ENCODE data around the gene ARHGEF25.

Gene ARHGEF25

GRCh38 chr12:57620936-57621496 is 9.8 kb downstream of the ARHGEF25 start:
- FAIRE-seq: no peak
- no peak for DNase-seq (ENCODE audit: low spot score)

- DNase-seq (ENCODE audit: low spot score) (peak; percentile 72), FAIRE-seq (no peak)
Measured at GRCh38 chr12:57621497-57622292, 10.5 kb downstream of the ARHGEF25 start.

DNA sequence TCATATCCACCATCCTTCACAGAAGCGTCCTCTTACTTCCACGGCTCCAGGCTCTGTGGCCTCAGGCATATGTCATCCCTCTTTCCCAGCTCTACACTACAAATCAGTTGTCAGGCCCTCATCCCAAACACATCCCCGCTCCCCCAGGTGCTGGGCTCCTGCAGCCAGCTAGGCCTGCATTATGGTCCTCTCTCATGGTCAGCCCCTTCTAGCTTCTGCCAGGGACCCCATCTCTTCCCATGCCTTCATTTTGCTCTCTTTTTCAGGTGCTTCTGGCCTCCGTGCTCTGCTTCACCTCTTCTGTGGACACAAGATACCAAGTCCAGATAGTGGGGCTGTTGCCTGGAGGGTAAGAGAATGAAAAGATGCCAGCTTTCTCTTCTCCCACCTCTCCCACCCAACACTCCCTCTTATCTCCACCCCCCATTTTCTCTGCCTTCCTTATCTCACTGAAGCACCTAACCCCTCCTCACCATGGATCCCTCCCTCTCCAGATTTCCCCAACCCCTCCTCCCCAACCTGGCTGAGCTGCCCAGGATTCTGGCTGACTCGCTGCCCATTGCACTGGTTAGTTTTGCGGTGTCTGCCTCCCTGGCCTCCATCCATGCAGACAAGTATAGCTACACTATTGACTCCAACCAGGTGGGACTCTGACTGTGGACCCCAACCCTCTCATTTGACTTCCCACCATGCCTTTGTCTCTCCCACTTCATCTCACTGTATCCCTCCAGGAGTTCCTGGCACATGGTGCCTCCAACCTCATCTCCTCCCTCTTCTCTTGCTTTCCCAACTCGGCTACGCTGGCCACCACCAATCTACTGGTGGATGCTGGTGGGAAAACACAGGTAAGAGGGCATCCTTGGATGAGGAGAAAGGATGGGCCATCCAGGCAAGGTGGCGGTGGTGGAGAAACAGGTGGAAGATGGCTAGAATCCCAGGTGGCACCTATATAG is 11.3 kb downstream of the ARHGEF25 start:
- DNase-seq (ENCODE audit: low spot score) (no peak), FAIRE-seq (no peak)

DNA sequence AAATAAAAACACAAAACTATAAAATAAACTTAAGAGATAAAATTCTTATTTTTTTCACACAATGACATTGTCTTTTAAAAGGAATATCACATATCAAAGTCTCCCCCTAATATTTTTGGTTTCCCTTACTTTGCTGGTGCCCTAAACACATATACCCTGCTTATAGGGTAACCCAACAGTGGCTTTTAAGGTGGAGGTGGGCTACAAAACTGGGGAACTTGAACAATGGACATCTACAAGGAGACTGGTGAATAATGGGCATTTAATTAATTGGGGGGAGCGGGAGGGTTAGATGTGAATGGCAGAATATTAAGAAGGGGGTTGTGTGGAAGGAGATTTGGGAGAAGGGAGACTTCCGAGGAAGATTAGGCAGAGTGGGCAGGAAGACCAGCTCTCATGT is 12.2 kb downstream of the ARHGEF25 start:
- DNase-seq (ENCODE audit: low spot score) (no peak), FAIRE-seq (no peak)

DNA sequence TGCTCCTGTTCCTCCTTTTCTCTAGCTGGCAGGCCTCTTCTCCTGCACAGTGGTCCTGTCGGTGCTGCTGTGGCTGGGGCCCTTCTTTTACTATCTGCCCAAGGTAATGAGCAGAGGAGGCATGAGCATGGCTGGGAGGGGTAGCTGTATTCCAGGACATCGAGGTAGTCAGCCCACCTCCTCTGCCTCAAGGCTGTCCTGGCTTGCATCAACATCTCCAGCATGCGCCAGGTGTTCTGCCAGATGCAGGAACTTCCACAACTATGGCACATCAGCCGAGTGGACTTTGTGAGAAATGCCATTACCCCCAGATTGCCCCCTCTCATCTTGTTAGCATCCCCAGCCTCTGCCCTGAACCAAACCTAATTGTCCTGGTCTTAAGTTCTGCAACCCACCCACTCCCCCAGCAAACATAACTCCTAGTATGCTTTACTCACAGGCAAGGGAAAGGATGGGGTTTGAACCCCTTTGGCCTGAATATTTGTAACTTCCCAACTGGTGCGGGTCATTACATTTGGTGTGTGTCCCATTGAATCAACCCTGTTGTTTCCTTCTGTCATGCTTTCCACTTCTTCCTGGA is 12.7 kb downstream of the ARHGEF25 start:
- no peak for FAIRE-seq

GRCh38 chr12:57624441-57625220 is 13.4 kb downstream of the ARHGEF25 start:
- FAIRE-seq (no peak), DNase-seq (ENCODE audit: low spot score) (no peak)

More for the DNA sequence above, 12.7 kb downstream of the ARHGEF25 start:
- no peak for DNase-seq (ENCODE audit: low spot score)

DNA sequence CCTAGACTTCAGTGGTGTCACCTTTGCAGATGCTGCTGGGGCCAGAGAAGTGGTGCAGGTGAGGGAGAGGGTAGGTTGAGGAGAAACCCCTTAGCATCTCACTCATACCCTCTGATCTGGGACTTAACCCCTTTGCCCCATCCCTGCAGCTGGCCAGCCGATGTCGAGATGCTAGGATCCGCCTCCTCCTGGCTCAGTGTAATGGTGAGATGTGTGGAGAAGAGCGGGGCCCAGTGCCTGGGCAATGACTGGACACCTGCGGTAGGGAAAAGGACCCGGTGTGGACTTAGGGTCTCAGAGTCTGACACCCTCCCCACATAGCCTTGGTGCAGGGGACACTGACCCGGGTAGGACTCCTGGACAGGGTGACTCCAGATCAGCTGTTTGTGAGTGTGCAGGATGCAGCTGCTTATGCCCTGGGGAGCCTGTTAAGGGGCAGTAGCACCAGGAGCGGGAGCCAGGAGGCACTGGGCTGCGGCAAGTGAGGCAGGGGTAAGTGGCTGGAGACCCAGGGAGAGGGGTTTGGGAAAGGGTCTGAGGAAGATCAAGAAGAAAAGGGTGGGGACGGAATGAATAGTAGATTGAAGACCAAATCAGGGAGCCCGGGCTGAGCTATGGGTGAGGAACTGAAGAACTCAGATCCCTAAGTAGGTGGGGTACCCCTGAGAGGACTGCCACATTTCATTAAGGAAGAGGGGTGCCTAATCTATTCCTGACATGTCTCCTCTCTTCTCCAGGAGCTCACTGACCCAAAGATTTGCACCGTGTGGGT is 14.2 kb downstream of the ARHGEF25 start:
- no peak for FAIRE-seq

DNA sequence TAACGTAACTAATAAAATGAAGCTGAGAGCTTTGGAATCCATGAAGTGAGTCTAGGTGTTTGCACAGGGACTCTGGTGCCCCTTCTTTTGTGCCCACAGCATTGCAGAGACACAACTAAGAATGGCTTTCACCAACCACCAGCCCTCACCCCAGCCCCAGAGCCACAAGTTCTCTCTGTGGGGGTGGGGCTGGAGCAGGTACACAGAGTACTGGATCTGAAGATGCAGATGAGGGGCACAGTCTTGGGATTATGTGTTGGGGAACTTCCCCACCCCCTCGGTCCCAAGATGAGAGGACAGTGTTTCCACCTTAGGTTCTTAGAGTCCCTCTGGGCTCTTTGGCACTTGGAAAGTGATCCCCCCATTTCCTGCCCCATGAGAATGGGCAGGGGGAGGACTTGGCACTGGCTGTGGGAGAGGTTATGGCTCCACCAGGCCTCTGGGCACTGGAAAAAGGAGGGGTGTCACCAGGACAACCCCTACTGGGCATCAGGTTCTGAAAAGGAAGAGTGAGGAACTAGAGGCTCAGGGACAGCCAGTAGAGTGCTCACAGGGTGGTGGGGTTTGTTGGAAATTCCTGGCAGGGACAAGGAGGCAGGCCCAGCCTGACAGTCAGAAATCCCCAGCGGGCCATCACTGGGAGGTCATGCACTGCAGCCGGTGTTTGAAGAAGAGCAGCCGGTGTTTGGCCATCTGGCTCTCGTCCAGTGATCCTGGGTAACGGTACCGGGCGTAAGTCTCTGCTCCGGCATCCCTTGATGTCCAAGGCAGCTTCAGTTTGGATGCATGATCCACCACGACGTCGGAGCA is 15.1 kb downstream of the ARHGEF25 start:
- no peak for DNase-seq (ENCODE audit: low spot score)
- FAIRE-seq: no peak

More for the DNA sequence above, 14.2 kb downstream of the ARHGEF25 start:
- no peak for DNase-seq (ENCODE audit: low spot score)

DNA sequence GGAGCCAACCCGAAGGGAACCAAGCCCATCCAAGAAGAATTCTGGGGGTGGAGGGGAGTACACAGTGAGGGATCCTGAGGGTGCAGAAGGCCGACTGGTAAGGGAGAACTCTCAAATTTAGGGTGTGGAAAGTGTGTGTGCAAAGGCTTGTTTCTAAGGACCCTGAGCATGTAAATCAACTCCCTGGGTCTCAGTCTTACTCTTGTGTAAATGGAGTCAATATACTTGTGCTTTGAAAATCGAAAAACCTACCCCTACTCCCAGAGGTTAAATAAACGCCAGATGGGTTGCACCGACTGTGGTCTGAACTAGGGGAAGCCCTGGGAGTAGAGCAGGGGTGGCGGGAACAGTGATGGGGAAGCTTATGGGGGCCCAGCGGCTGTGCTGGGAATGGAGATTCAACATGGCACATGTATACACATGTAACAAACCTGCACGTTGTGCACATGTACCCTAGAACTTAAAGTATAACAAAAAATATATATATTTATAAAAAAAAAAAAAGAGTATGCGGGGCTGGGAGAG is 15.7 kb downstream of the ARHGEF25 start:
- FAIRE-seq: no peak
- no peak for DNase-seq (ENCODE audit: low spot score)

DNA sequence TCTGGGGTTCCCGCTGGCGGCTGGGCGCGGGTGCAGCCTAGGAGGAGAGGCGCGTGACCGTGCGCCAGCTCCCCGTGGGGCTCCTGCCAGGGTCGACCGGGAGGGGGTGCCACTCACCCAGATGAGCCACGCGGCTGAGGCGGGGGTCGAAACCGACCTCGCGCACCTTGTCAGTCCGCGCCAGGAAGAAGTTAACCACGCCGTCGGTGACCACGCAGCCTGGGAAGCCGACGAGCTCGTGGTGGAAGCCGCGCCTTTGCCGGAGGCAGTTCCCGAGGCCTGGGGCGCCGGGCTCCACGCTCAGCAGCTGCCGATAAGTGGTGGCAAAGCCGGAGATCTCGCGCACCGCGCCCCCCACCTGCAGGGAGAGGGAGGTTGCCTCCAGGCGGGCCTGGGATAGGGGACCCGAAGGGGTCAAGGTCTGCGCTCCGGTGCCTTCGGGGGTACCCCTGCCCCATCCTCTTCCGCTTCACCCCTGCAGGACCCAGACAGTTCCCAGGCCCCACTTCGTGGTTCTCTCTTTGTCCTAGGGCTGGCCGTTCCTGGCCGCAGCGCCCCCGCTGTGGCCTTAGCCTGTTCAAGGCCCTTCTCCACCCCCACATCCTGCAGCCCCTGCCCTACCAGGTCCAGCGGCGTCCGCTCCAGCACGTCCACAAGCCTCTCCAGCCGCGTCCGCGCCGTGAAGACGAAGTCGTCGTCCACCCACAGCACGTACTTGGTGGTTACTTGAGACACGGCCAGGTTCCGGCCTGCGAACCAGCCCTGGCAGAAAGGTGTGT is 16.5 kb downstream of the ARHGEF25 start:
- FAIRE-seq (no peak), DNase-seq (ENCODE audit: low spot score) (no peak)

GRCh38 chr12:57628280-57629191 is 17.3 kb downstream of the ARHGEF25 start:
- DNase-seq (ENCODE audit: low spot score) (no peak), FAIRE-seq (no peak)

GRCh38 chr12:57629897-57630471 is 18.7 kb downstream of the ARHGEF25 start:
- DNase-seq (ENCODE audit: low spot score): no peak
- FAIRE-seq: no peak

GRCh38 chr12:57630891-57631433 is 19.7 kb downstream of the ARHGEF25 start:
- FAIRE-seq: no peak
- no peak for DNase-seq (ENCODE audit: low spot score)

DNA sequence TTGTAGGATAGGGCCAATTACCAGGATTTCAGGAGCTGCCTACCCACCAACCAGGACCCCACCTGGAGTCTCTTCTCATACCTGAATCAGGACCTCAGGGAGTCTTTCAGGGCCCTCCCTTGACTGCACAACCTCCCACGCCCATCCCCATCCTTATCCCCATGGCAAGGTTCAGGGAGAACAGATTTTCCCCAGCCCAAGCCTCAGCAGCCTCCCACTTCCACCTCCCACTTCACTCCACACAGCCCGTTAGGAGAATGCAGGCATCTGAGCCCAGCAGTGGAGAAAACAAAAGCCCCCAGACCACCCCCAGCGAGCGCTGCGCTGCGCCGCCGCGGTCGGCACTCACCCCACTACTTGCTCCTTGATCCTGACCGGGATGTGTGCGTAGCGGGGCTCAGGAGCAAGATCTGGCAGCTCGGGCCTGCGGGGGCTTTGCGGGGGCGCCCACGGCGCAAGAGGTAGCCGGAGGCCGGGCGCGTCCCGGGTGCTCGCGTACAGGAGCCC is 20.4 kb downstream of the ARHGEF25 start:
- no peak for DNase-seq (ENCODE audit: low spot score)
- no peak for FAIRE-seq

GRCh38 chr12:57632073-57632957 is 21.1 kb downstream of the ARHGEF25 start:
- FAIRE-seq (no peak), DNase-seq (ENCODE audit: low spot score) (peak; percentile 41)
